Ureter (tissue), 1 donor: ENCODE results near the gene CSNK1A1. TPM values are rescaled to one million over a fixed set of nuclear protein-coding genes. Genes with fewer than 3 reads are reported as not detected.
"Not testable (repeated sequence)": the region's sequence is repeated elsewhere in the genome, so short reads cannot be mapped to it uniquely, and the experiment has no call there.

ENCODE experiments used
- DNase-seq: peaks from one replicate; pipeline ENCODE4 v3.0.0-alpha.2; 2020; ENCODE audit warnings: low spot score
- total RNA-seq: library from RNA; stranded (reverse); gene quantifications from one replicate; pipeline ENCODE4 v1.2.4, GENCODE V29; 2023
- donor health status: DM: yes; HTN: yes; CAD: no.

CSNK1A1 gene
- total RNA-seq, 1 donor from 2014 or later = 381 TPM

DNA sequence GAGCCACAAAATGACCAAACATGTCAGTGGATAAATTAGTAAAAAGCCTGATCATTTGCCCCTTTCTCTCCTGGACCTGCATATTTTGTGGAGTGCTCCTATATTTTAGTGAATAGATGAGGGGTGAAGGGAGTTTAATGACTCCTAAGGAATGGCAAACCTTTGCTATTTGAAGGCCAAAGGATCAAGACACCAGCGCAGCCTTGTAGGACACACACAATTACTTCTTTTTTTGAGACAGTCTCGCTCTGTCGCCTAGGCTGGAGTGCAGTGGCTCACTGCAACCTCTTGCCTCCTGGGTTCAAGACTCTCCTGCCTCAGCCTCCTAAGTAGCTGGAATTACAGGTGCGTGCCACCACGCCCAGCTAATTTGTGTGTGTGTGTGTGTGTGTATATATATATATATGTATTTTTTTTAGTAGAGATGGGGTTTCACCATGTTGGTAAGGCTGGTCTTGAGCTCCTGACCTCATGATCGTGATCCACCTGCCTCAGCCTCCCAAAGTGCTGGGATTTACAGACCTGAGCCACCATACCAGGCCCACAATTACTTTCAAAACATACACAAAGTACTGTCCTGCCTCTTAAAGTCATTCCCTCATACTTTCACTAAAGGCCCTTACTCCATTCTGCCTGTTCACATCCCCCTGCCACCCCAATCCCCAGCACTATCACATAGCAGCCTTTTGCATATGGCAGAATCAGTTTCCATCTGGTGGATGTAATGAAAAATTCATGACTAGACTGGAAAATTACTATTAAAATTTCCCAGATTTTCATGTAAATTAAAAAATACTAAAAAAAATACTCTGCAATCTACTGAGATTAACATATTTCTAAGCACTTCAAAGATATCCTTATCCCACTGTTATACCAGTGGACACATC, 60.4 kb downstream of the CSNK1A1 start:
- DNase-seq = no peak

DNA sequence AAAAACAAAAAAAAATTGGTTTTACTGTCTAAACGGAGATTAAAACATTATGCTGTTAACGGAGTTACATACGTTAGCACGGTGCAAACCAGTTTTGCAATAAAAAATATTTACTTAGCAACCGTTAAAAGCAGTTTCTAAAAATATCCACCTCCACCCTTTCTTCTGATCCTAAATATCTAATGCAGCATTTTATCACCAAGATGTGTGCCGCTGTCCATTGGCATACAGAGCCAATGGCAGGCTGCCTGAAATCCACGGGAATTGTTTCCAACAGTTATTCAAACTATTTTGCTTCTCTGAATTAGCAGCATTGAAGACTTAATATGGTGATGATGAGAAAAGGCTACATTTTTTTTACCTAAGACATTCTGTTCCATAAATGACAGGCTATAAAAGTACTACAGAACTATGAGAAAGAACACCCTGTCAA, 61.6 kb downstream of the CSNK1A1 start:
- peak; percentile 68 for DNase-seq

DNA sequence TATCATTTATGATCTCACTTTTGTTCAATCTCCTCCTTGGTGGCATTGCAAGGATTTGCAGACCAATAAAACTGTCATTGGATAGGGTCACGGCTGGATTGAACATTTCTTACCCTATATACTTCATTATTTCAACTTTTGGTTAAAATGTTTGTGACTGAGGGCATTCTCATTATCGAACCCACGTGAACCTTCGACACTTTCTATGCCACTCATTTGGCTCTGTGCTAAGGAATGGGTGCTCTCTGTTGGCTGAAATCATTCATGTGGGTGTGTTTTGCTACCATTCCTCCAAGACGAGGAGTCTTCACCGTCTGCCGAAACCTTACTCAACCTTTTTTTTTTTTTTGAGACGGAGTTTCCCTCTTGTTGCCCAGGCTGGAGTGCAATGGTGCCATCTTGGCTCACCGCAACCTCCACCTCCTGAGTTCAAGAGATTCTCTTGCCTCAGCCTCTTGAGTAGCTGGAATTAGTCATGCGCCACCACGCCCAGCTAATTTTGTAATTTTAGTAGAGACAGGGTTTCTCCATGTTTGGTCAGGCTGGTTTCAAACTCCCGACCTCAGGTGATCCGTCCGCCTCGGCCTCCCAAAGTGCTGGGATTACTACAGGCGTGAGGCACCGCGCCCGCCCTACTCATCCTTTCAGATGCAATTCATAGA, 62.5 kb downstream of the CSNK1A1 start:
- DNase-seq = no peak

- no peak for DNase-seq
Observed at GRCh38 chr5:149487672-149488071, 63.6 kb downstream of the CSNK1A1 start.

- no peak for DNase-seq
Observed at GRCh38 chr5:149486726-149487635, 64.3 kb downstream of the CSNK1A1 start.

- DNase-seq = peak; percentile 93
Observed at GRCh38 chr5:149485655-149486615, 65.3 kb downstream of the CSNK1A1 start.

GRCh38 chr5:149481485-149481884, 69.8 kb downstream of the CSNK1A1 start:
- DNase-seq = no peak

DNA sequence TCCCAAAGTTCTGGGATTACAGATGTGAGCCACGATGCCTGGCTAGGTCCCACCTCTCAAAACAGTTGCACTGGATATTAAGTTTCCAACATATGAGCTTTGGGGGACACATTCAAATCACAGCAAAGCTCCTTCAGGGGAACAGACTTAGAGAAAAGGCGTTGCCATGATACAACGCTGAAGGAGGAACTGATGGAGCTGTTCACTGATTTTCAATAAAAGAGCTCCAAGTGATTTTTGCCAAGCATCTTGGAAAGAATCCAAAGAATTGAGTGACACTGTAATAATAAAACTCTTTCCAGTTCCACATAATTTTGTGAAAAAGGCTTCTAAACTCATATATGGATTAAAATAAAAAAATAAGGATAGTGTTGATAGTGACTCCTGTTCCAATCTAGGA, 72.5 kb downstream of the CSNK1A1 start:
- no peak for DNase-seq

GRCh38 chr5:149475777-149476176, 75.5 kb downstream of the CSNK1A1 start:
- no peak for DNase-seq

- peak; percentile 69 for DNase-seq
Observed at GRCh38 chr5:149474198-149474597, 77.0 kb downstream of the CSNK1A1 start.

DNA sequence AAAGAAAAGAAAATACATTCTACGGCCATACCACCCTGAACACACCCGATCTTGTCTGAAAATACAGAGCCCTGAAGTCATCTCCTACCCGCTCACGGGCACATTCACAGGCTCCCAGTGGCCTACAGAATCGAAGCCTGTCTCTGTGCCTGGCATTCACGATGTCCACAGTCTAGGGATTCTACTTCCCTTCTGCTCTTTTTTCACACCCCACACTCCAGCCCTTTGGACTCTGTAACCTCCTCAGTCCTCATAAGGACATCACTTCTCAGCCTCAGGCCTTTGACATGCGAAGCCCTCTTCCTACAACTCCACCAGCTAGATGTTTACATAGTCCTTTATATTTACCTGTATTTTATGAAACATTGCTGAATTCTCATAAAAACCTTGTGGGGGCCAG, 77.8 kb downstream of the CSNK1A1 start:
- no peak for DNase-seq

- DNase-seq = no peak
Observed at GRCh38 chr5:149472399-149472798, 78.8 kb downstream of the CSNK1A1 start.

DNA sequence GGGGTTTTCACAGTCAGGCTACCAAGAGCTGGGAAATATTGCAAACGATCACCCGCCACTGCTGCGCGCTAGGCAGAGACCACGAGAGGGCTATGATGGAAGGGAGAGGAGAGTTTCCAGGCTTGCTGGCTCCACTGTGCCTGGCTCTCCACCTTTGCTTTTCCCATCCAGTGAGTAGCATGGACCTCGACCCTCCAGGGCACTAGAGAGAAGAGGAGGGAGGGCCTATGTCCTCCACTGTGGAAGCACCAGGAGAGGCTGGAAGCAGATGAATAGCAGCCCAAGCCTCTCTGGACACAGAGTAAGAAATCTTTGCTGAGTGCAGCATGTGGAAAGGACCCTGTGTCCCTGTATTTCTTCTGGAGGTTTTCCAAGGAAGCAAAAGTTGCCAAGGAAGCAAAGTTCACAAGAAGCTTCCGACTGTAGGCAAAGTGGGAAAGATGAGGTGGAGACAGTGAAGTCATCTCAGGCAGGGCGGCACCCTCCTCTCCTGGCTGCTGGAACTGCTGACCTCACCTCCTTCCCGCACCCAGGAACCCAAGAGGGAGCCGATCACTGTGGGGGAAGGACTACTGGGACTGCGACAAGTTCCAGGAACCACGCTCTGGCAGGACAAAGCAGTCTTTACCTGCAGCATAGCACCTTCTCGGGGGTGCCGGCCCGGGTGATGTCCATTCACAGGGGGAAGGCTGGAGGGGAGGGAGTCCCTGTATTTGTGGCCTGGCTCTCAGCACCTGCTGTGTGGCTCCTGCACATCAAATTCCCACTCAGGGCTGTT, 79.6 kb downstream of the CSNK1A1 start:
- no peak for DNase-seq

- no peak for DNase-seq
Observed at GRCh38 chr5:149470942-149471341, 80.3 kb downstream of the CSNK1A1 start.

- DNase-seq = no peak
Observed at GRCh38 chr5:149466457-149466972, 84.7 kb downstream of the CSNK1A1 start.

DNA sequence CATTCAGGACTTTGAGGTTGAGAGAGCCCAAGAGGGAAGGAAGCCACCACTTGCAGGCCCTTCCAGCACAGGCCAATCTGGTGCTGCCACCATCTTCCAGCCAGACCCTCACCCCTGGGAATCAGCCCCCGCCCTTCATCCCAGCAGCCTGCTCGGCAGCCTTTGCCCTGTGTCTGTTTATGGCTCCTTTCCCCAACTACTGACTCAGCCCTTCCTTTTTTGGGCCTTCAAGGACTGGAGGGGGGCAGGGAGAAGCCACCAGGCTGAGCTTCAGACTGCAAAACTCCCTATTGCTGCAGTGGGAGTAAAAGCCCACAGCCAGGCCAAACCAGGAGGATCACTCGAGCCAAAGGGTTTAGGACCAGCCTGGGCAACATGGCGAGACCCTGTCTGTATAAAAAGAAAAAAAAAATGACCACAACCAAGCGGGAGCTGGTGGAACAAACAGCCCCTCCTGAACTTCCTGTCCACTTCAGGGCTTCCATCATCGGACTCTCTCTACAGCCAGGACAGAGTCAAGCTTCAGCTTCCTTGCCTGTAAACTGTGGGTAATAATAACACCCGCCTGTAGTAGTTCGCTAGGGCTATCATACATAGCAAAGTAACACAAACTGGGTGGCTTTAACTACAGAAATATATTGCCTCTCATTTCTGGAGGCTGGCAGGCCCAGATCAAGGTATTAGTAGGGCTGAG, 86.3 kb downstream of the CSNK1A1 start:
- no peak for DNase-seq

DNA sequence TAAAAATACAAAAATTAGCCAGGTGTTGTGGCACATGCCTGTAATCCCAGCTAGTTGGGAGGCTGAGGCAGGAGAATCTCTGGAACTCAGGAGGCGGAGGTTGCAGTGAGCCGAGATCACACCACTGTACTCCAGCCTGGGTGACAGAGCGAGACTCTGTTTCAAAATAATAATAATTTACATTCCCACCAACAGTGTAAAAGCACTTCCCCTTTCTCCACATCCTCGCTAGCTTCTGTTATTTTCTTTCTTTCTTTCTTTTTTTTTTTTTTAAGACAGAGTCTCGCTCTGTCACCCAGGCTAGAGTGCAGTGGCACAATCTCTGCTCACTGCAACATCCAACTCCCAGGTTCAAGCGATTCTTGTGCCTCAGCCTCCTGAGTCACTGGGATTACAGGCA, 89.3 kb downstream of the CSNK1A1 start:
- not testable (repeated sequence) for DNase-seq

GRCh38 chr5:149459891-149460290, 91.3 kb downstream of the CSNK1A1 start:
- DNase-seq = no peak

DNA sequence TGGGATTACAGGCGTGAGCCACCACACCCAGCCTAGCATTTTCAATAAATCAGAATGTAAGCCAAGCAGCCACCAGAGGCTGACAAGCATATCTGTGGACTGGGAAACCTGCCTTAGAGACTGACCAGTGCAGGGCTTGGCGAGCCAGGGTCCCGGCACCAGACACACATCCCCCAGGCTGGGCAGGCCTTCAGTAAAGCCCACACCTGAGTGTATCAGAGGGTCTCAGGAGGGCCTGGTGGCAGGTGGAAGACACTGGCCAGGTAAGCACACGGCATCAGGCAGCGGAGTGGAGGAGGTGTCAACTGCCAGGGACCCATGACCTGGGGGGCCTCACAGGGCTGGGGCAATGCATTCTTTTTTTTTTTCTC, 93.9 kb downstream of the CSNK1A1 start:
- no peak for DNase-seq
